Mesothelial cell of epicardium (in vitro differentiated cells): ENCODE data around the gene C19orf33. TPM values are rescaled to one million over a fixed set of nuclear protein-coding genes. Genes with fewer than 3 reads are reported as not detected.

ENCODE experiments used
- DNase-seq, 2 experiments: peaks; one replicate each; pipeline ENCODE4 v3.0.0; 2021; ENCODE audit warnings: low spot score in 2 of 2; ENCODE audit not compliant: unreplicated experiment in 2 of 2
- H3K27ac Mint-ChIP-seq: 2 replicates; pipeline ENCODE4 v1.8.0; 2021; ENCODE audit warnings: mixed read lengths
- H3K27me3 Mint-ChIP-seq: 2 replicates; pipeline ENCODE4 v1.8.0; 2021; ENCODE audit warnings: low read depth, mixed read lengths
- H3K36me3 Mint-ChIP-seq: 2 replicates; pipeline ENCODE4 v1.8.0; 2021; ENCODE audit warnings: mixed read lengths
- H3K4me1 Mint-ChIP-seq: 2 replicates; pipeline ENCODE4 v1.8.0; 2021; ENCODE audit warnings: mixed read lengths
- H3K4me3 Mint-ChIP-seq: 2 replicates; pipeline ENCODE4 v1.8.0; 2021; ENCODE audit warnings: mild to moderate bottlenecking, moderate library complexity, mixed read lengths
- H3K9me3 Mint-ChIP-seq: 2 replicates; pipeline ENCODE4 v1.8.0; 2021; ENCODE audit warnings: mixed read lengths
- CTCF ChIP-seq: fragments of 200-600 bp; sonication (generic); IDR thresholded peaks from one replicate; pipeline ENCODE4 v1.5.0; 2021; ENCODE audit warnings: antibody characterized with exemption; ENCODE audit not compliant: unreplicated experiment
- total RNA-seq: library from RNA; stranded (reverse); gene quantifications from 3 replicates; pipeline ENCODE4 v1.2.1, GENCODE V29; 2021

C19orf33 gene
- total RNA-seq, 1 donor from 2014 or later, result 4.6 TPM

GRCh38 chr19:38307597-38307996 is 3.5 kb downstream of the C19orf33 start:
- no peaks in the 10 kb centered on the region for H3K27me3 Mint-ChIP-seq
- H3K9me3 Mint-ChIP-seq, result no peaks in the 10 kb centered on the region
- no peak overlapping the region for H3K4me3 Mint-ChIP-seq
- peaks cover 3% of the 10 kb centered on the region for H3K36me3 Mint-ChIP-seq
- H3K27ac Mint-ChIP-seq, result no peak overlapping the region
- H3K4me1 Mint-ChIP-seq, result peaks cover 4% of the 10 kb centered on the region
- no peak for TF ChIP-seq CTCF
- no peak for DNase-seq

- peaks cover 3% of the 10 kb centered on the region for H3K36me3 Mint-ChIP-seq
Observed at GRCh38 chr19:38308006-38308766, 4.1 kb downstream of the C19orf33 start.

GRCh38 chr19:38308926-38309614 is 5.0 kb downstream of the C19orf33 start:
- no peak for DNase-seq
- H3K4me1 Mint-ChIP-seq, result peaks cover 6% of the 10 kb centered on the region
- no peak for TF ChIP-seq CTCF
- H3K27me3 Mint-ChIP-seq, result no peaks in the 10 kb centered on the region
- no peak overlapping the region for H3K27ac Mint-ChIP-seq
- no peak overlapping the region for H3K4me3 Mint-ChIP-seq
- no peaks in the 10 kb centered on the region for H3K9me3 Mint-ChIP-seq
- peaks cover 3% of the 10 kb centered on the region for H3K36me3 Mint-ChIP-seq

More at GRCh38 chr19:38308006-38308766, 4.1 kb downstream of the C19orf33 start:
- TF ChIP-seq CTCF, result no peak
- no peaks in the 10 kb centered on the region for H3K27me3 Mint-ChIP-seq
- no peak overlapping the region for H3K4me3 Mint-ChIP-seq
- no peak overlapping the region for H3K27ac Mint-ChIP-seq
- DNase-seq, result no peak
- peaks cover 4% of the 10 kb centered on the region for H3K4me1 Mint-ChIP-seq
- H3K9me3 Mint-ChIP-seq, result no peaks in the 10 kb centered on the region

- Mint-ChIP-seq H3K27me3 (no peaks in the 10 kb centered on the region), H3K36me3 (peaks cover 3% of the 10 kb centered on the region), H3K9me3 (no peaks in the 10 kb centered on the region), H3K27ac (no peak overlapping the region), H3K4me1 (peaks cover 3% of the 10 kb centered on the region), H3K4me3 (no peak overlapping the region)
- TF ChIP-seq CTCF, result no peak
- no peak for DNase-seq
Observed at GRCh38 chr19:38309615-38310278, 5.7 kb downstream of the C19orf33 start.

GRCh38 chr19:38310279-38310670 is 6.2 kb downstream of the C19orf33 start:
- H3K27ac Mint-ChIP-seq, result no peak overlapping the region
- H3K4me3 Mint-ChIP-seq, result no peak overlapping the region
- TF ChIP-seq CTCF, result no peak
- peaks cover 3% of the 10 kb centered on the region for H3K36me3 Mint-ChIP-seq
- DNase-seq, result no peak
- H3K9me3 Mint-ChIP-seq, result no peaks in the 10 kb centered on the region
- peaks cover 3% of the 10 kb centered on the region for H3K4me1 Mint-ChIP-seq
- no peaks in the 10 kb centered on the region for H3K27me3 Mint-ChIP-seq
